AG04449 (cell line): ENCODE measurements around the gene PCDHGA1.

Experiments used
- CTCF ChIA-PET: fragments of 350-600 bp; formaldehyde crosslinking; extraction: SDS; loops from one replicate; lab custom pipeline; 2021; ENCODE audit warnings: antibody characterized with exemption; lab: Yijun Ruan, JAX
- POLR2A ChIA-PET: fragments of 400-600, 350-600 bp; formaldehyde crosslinking; extraction: SDS; loops from one replicate; lab custom pipeline; 2020; ENCODE audit warnings: antibody characterized with exemption, inconsistent platforms; lab: Yijun Ruan, JAX
- DNase-seq: peaks from one replicate; pipeline ENCODE4 v3.0.0-alpha.2; 2010; ENCODE audit warnings: low read depth, low spot score
- H3K4me3 ChIP-seq: 2 replicates; pipeline ENCODE4 v1.5.1; 2011; ENCODE audit warnings: low read depth, mild to moderate bottlenecking, control low read depth, low read length
- CTCF ChIP-seq: IDR thresholded peaks from one replicate; pipeline ENCODE4 v1.5.1; 2011; ENCODE audit warnings: mild to moderate bottlenecking, moderate library complexity, low read length, control low read depth, inconsistent platforms; ENCODE audit not compliant: insufficient read depth; ENCODE audit errors: missing control alignments

Gene PCDHGA1

GRCh38 chr5:141527426-141527825, 197.1 kb downstream of the PCDHGA1 start:
- POLR2A ChIA-PET: no interaction called here
- H3K4me3 ChIP-seq: no peak overlapping the region
- CTCF ChIA-PET: interaction anchor here (1.1 to 27.6 kb wide), 10 partner anchors 9 to 110 kb away, joined by 3 to 856 read pairs (median 5); partner anchors contain the start of genes PCDHGA10, PCDHGA11, PCDHGA12 and PCDHGB7
- DNase-seq: no peak
- no peak for TF ChIP-seq CTCF

DNA sequence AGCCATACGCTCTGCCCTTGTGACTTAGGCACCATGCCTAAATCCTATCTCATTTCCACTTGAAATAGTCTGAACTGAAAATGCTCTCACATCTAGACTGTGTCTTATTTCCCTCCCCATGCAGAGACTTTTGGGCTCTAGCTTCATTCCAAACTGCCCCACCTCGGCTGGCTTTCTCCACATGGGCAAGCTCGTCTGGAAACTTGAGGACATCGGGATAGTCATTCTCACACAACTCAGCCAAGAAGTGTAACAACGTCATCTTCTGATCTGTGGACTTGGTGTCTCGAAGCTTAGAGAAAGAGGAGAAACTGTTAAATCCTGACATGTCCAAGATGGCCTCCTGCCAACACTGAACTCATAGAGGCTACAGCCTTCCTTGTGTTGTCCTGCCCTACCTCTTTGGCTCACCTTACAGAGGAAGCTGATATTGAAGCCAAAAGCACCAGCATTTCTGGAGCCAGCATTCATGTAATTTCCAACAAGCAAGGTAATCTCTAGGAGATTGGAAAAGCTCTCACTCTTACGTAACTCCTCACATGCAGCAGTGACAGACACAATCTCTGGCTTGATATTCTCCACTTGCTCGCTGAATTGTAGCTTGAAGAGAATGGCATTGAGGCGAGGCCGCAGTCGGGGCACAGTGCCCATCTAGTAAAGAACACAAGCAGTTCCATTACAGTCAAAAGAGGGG, 198.1 kb downstream of the PCDHGA1 start:
- no peak for TF ChIP-seq CTCF
- CTCF ChIA-PET: interaction anchor here (0.7 to 27.6 kb wide), 15 partner anchors 9 to 158 kb away, joined by 3 to 856 read pairs (median 4); partner anchors contain the start of genes PCDHGA10, PCDHGA11, PCDHGA12 and PCDHGB3
- DNase-seq: no peak
- POLR2A ChIA-PET: interaction anchor here (1.1 to 1.2 kb wide), 2 partner anchors 20 to 22 kb away, joined by 3 to 4 read pairs; no protein-coding TSS in a partner anchor
- no peak overlapping the region for H3K4me3 ChIP-seq

GRCh38 chr5:141529002-141529401, 198.7 kb downstream of the PCDHGA1 start:
- POLR2A ChIA-PET: interaction anchor here (1.1 to 1.2 kb wide), 2 partner anchors 20 to 21 kb away, joined by 3 to 4 read pairs; no protein-coding TSS in a partner anchor
- no peak for DNase-seq
- no peak overlapping the region for H3K4me3 ChIP-seq
- TF ChIP-seq CTCF: no peak
- CTCF ChIA-PET: interaction anchor here (0.9 to 27.6 kb wide), 12 partner anchors 9 to 111 kb away, joined by 3 to 856 read pairs (median 4); partner anchors contain the start of genes PCDHGA10, PCDHGA11, PCDHGA12 and PCDHGB7

DNA sequence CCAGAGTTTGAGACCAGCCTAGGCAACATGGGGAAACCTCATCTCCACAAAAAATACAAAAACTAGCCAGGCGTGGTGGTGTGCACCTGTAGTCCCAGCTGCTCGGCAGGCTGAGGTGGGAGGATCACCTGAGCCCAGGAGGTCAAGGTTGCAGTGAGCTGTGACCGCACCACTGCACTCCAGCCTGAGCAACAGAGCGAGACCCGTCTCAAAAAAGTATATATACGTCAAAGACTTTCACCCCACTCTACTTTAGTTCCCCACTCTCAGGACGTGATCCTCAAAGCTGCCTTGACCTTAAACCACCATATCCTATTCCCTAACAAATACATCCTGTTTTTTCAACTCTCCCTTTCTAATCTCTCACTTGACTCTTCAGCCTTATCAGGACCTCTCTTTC, 199.6 kb downstream of the PCDHGA1 start:
- CTCF ChIA-PET: interaction anchor here (1.0 to 27.6 kb wide), 7 partner anchors 28 to 160 kb away, joined by 3 to 856 read pairs (median 13); partner anchors contain the start of genes PCDHGA12, PCDHGC4 and PCDHGC5

DNA sequence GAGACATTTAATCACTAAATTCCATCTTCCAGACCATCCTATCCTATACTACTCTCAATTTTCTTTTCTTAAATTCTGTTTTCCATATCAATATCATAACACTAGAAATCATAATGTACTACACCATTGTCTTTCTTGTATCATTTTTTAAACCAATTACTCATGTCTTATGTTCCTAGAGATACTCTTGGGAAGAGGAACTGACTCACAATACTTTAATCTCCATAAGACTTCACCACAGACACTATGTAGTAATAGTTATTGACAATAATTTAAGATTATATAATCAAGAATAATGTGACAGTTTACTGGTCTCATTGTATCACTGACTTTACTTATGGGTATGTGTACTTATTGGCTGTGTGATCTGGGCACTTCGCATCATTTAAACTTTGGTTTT, 202.4 kb downstream of the PCDHGA1 start:
- TF ChIP-seq CTCF: no peak
- no peak overlapping the region for H3K4me3 ChIP-seq
- ChIA-PET CTCF (interaction anchor here (1.0 to 6.5 kb wide), 6 partner anchors 7 to 112 kb away, joined by 3 to 45 read pairs (median 6); partner anchors contain the start of genes PCDHGA11 and PCDHGA12), POLR2A (no interaction called here)
- no peak for DNase-seq

More for the DNA sequence above, 199.6 kb downstream of the PCDHGA1 start:
- no peak overlapping the region for H3K4me3 ChIP-seq
- POLR2A ChIA-PET: interaction anchor here (0.9 kb wide), 1 partner anchor 20 kb away, joined by 3 read pairs; no protein-coding TSS in a partner anchor
- TF ChIP-seq CTCF: no peak
- no peak for DNase-seq

DNA sequence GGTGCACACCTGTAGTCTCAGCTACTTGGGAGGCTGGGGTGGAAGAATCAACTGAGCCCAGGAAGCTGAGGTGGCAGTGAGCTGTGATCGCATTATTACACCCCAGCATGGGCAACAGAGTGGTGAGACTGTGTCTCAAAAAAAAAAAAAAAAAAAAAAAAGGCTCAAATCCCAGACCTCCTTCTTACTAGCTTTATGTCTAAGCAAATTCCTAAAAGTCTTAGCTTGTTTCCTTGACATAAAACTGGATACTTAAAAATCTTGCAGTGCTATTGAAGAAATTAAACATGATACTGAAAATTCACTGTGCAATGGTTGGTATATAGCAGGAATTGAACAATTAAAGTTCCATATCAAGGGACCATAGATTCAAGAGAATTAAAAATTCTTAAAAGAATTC, 203.6 kb downstream of the PCDHGA1 start:
- CTCF ChIA-PET: interaction anchor here (0.8 to 6.5 kb wide), 12 partner anchors 9 to 121 kb away, joined by 3 to 45 read pairs (median 5); partner anchors contain the start of genes PCDHGA10, PCDHGA11, PCDHGA12 and PCDHGB7
- no peak for DNase-seq
- no peak for TF ChIP-seq CTCF
- no peak overlapping the region for H3K4me3 ChIP-seq
- POLR2A ChIA-PET: no interaction called here
